GM12878 (cell line): ENCODE data around the gene LAMA5. TPM values are rescaled to one million over a fixed set of nuclear protein-coding genes. Genes with fewer than 3 reads are reported as not detected.

Source experiments
- ATAC-seq: fragments of 200-7000 bp; cut with Tn5 transposase; 3 replicates; pipeline ENCODE4 v1.9.1; 2020; ENCODE audit warnings: mild to moderate bottlenecking, moderate library complexity
- BruUV-seq: library from RNA; stranded (reverse); fragments of 400-500 nt; replicated peaks from 2 replicates; lab custom pipeline; 2021; lab: Mats Ljungman, UMichigan
- CTCF ChIA-PET: fragments of 300-600 bp; sonication (Branson Sonifier 250); formaldehyde crosslinking; extraction: SDS; loops from one replicate; lab custom pipeline; 2021; ENCODE audit warnings: inconsistent platforms; lab: Yijun Ruan, JAX
- POLR2A ChIA-PET: fragments of 350-600 bp; formaldehyde crosslinking; extraction: SDS; loops from one replicate; lab custom pipeline; 2021; ENCODE audit warnings: inconsistent platforms; lab: Charles Lee
- RAD21 ChIA-PET: fragments of 300-600 bp; sonication (Branson Sonifier 250); formaldehyde crosslinking; loops from one replicate; lab custom pipeline; 2023; ENCODE audit warnings: antibody characterized with exemption; ENCODE audit not compliant: unreplicated experiment; lab: Charles Lee
- SMC1A ChIA-PET: fragments of 300-600 bp; sonication (Branson Sonifier 250); formaldehyde crosslinking; loops from one replicate; lab custom pipeline; 2023; ENCODE audit not compliant: unreplicated experiment, uncharacterized antibody; lab: Charles Lee
- DNase-seq: peaks from one replicate; pipeline ENCODE4 v3.0.0-alpha.2; 2011; ENCODE audit warnings: low read depth, low spot score
- FAIRE-seq: peaks from 3 replicates; lab custom pipeline; 2011; peaks lifted over from hg19 to GRCh38; lab: Jason Lieb, UNC
- H2AFZ ChIP-seq: 2 replicates; pipeline ENCODE4 v1.6.0; 2011; ENCODE audit warnings: low read depth, low read length, control low read depth; ENCODE audit not compliant: control insufficient read depth
- H3K27ac ChIP-seq: 2 replicates; pipeline ENCODE4 v1.5.1; 2011; ENCODE audit warnings: control low read depth; ENCODE audit not compliant: control insufficient read depth, insufficient read depth
- H3K27me3 ChIP-seq, 2 experiments: replicated peaks in 1 of 2; 2 replicates each; pipeline versions ENCODE4 v1.6.0 to v1.6.1; 2011; ENCODE audit warnings: low read length in 1 of 2; ENCODE audit not compliant: control insufficient read depth in 2 of 2, insufficient read depth in 2 of 2
- H3K36me3 ChIP-seq, 2 experiments: 2 replicates each; pipeline ENCODE4 v1.5.1; 2011; ENCODE audit warnings: low read length in 1 of 2; ENCODE audit not compliant: control insufficient read depth in 2 of 2, insufficient read depth in 2 of 2
- H3K4me1 ChIP-seq: 2 replicates; pipeline ENCODE4 v1.6.1; 2011; ENCODE audit warnings: mild to moderate bottlenecking, low read length, moderate library complexity, mixed read lengths; ENCODE audit not compliant: control insufficient read depth, insufficient read depth
- H3K4me2 ChIP-seq: 2 replicates; pipeline ENCODE4 v1.6.0; 2011; ENCODE audit warnings: control low read depth; ENCODE audit not compliant: control insufficient read depth, insufficient read depth
- H3K4me3 ChIP-seq: fragments of 200-600 bp; sonication (generic); 2 replicates; pipeline ENCODE4 v1.5.1; 2016
- H3K79me2 ChIP-seq: 2 replicates; pipeline ENCODE4 v1.6.0; 2011; ENCODE audit warnings: low read length; ENCODE audit not compliant: control insufficient read depth, insufficient read depth
- H3K9ac ChIP-seq: 2 replicates; pipeline ENCODE4 v1.8.0; 2011; ENCODE audit warnings: low read length, control low read depth, mixed read lengths; ENCODE audit not compliant: control insufficient read depth, insufficient read depth
- H3K9me3 ChIP-seq: replicated peaks from 3 replicates; pipeline ENCODE4 v1.5.1; 2011; ENCODE audit warnings: mild to moderate bottlenecking, low read length; ENCODE audit not compliant: control insufficient read depth, insufficient read depth
- H4K20me1 ChIP-seq: 2 replicates; pipeline ENCODE4 v1.6.0; 2011; ENCODE audit not compliant: control insufficient read depth, insufficient read depth
- BCL11A ChIP-seq: IDR thresholded peaks from 2 replicates; pipeline ENCODE4 v1.6.1; 2011; ENCODE audit warnings: low read depth, low read length
- ETV6 ChIP-seq, 2 experiments: fragments of 450-650 bp in 1 of 2; IDR thresholded peaks in 1 of 2; conservative IDR thresholded peaks in 1 of 2; 2 replicates each; pipeline ENCODE4 v1.6.1; 2014; ENCODE audit warnings: antibody characterized with exemption in 1 of 2, borderline replicate concordance in 1 of 2, low read depth in 1 of 2, mild to moderate bottlenecking in 1 of 2, moderate library complexity in 1 of 2
- FOS ChIP-seq: IDR thresholded peaks from 3 replicates; pipeline ENCODE4 v1.6.1; 2011; ENCODE audit warnings: borderline replicate concordance; ENCODE audit not compliant: insufficient read length; ENCODE audit errors: extremely low read depth
- FOXM1 ChIP-seq: IDR thresholded peaks from 2 replicates; pipeline ENCODE4 v1.6.1; 2012; ENCODE audit warnings: low read depth, mild to moderate bottlenecking, inconsistent platforms, low read length, moderate library complexity
- GATAD2B ChIP-seq: fragments of 450-650 bp; conservative IDR thresholded peaks from 2 replicates; pipeline ENCODE4 v1.6.1; 2017; ENCODE audit warnings: low read depth, mild to moderate bottlenecking, moderate library complexity
- HCFC1 ChIP-seq: fragments of 150-350 bp; IDR thresholded peaks from 2 replicates; pipeline ENCODE4 v1.6.1; 2014; ENCODE audit warnings: low read length
- HDAC2 ChIP-seq: fragments of 200-600 bp; sonication (generic); IDR thresholded peaks from 2 replicates; pipeline ENCODE4 v1.6.1; 2017
- IRF4 ChIP-seq: IDR thresholded peaks from 2 replicates; pipeline ENCODE4 v1.6.1; 2011; ENCODE audit warnings: low read depth, low read length
- LARP7 ChIP-seq: fragments of 450-650 bp; IDR thresholded peaks from 2 replicates; pipeline ENCODE4 v1.6.1; 2017; ENCODE audit warnings: mild to moderate bottlenecking
- MYC ChIP-seq: IDR thresholded peaks from 2 replicates; pipeline ENCODE4 v1.6.1; 2011; ENCODE audit warnings: mild to moderate bottlenecking, low read length, moderate library complexity, inconsistent platforms; ENCODE audit not compliant: insufficient read depth, insufficient replicate concordance, insufficient read length, severe bottlenecking
- POU2F2 ChIP-seq: IDR thresholded peaks from 3 replicates; pipeline ENCODE4 v1.6.1; 2011; ENCODE audit warnings: low read depth, mild to moderate bottlenecking, low read length, borderline replicate concordance
- SREBF1 ChIP-seq: IDR thresholded peaks from 2 replicates; pipeline ENCODE4 v1.6.1; 2012; ENCODE audit warnings: mild to moderate bottlenecking, low read length
- WGBS: methylation state at CpG from one replicate; pipeline ENCODE4 v1.1.6; 2016; ENCODE audit warnings: low lambda C conversion rate; ENCODE audit not compliant: insufficient replicate concordance, insufficient coverage; ENCODE audit errors: missing lambda C conversion rate; 5-methylcytosine and 5-hydroxymethylcytosine counted together
- in situ Hi-C: fragments of 300-500 bp; cut with MboI; formaldehyde crosslinking; loops from 9 replicates; pipeline ENCODE4 v1.14.3; 2018; ENCODE audit warnings: mixed read lengths
- intact Hi-C: fragments of 100-400 bp; cut with micrococcal nuclease; formaldehyde crosslinking; loops from one replicate; pipeline ENCODE4 v1.14.2; 2022; ENCODE audit not compliant: unreplicated experiment
- polyA plus RNA-seq, 11 experiments: library from polyadenylated mRNA; depleted of rRNA in 4 of 11; unstranded in 6 of 11; stranded (reverse) in 5 of 11; fragments of >200 nt; fragmentation: Nextera tagmentation in 4 of 11; fragmentation: Illumina TruSeq in 1 of 11; extraction: Ambion mirVana in 4 of 11; extraction: Trizol in 1 of 11; gene quantifications; 1 replicate in 1 of 11; 2 replicates in 10 of 11; pipeline versions ENCODE4 v1.2.1 to v1.2.3, GENCODE V29; 2011 to 2016; ENCODE audit warnings: inconsistent platforms in 2 of 11, missing spikeins in 2 of 11, low read depth in 1 of 11
- total RNA-seq, 4 experiments: library from RNA; depleted of rRNA in 3 of 4; stranded (reverse); fragments of >200 nt in 3 of 4; fragmentation: Illumina TruSeq in 1 of 4; extraction: Trizol in 1 of 4; gene quantifications; 2 replicates each; pipeline versions ENCODE4 v1.2.1 to v1.2.3, GENCODE V29; 2013 to 2021
- TF ChIP-seq, protein P1 (sequence below): fragments of 450-650 bp; IDR thresholded peaks from 2 replicates; pipeline ENCODE4 v1.6.1; 2018; ENCODE audit warnings: mild to moderate bottlenecking, low read depth, moderate library complexity; ENCODE audit not compliant: partially characterized antibody
- TF ChIP-seq, protein P2 (sequence below): IDR thresholded peaks from 2 replicates; pipeline ENCODE4 v1.6.1; 2012; ENCODE audit warnings: improper control_type of control experiment, low read depth, low read length; ENCODE audit not compliant: insufficient replicate concordance

The LAMA5 gene
- total and polyA plus RNA-seq, 10 of the 15 experiments (the other 5 are each of a cell fraction or from before 2014, with no cell fraction given), result 0.09 to 3.1 (median 1.6) TPM; not detected in 3

DNA sequence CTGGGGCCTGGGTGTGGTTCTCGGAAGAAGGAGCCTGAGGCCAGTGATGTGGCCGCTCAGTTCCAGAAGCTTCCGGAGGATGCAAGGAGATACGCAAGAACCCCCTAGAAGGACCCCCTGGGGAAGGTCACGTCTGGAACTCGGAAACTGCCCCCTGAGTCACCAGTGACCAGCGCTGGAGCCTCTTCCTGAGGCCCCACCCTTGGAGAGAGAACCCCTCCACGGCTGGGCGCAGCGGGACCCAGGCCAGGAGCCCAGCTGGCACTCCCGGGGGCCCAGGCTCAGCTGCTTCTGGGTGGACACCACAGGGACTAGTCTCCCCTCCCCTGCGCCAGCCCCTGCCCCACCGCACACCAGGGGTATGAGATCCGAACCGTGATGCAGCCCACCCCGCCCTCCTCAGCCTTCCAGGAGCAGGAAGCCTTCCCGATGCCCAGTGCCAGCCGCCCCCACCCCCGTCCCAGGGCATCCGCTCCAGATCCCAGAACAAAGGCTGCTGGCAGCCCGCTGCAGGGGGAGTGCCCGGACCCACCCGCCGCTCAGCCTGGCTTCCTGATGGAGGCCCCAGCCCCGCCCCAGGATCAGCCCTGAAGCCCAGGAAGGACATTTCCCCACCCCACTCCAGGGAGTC, 7.5 kb downstream of the LAMA5 start:
- H3K4me3 ChIP-seq, result no peak overlapping the region
- POLR2A ChIA-PET, result no interaction called here
- DNase-seq, result no peak
- no peaks in the 10 kb centered on the region for H3K4me1 ChIP-seq
- no TSS peak for BruUV-seq
- no peaks in the 10 kb centered on the region for H3K27me3 ChIP-seq
- no peak for TF ChIP-seq FOS
- TF ChIP-seq LARP7, result no peak
- no peak for TF ChIP-seq HDAC2
- TF ChIP-seq ETV6 (conservative IDR thresholded peaks at IDR 0.05 in 1 of 2, IDR thresholded peaks at IDR 0.05 in 1 of 2; ENCODE audit: borderline replicate concordance in 1 of 2, low read depth in 1 of 2), result no peak
- no peak for TF ChIP-seq MYC
- TF ChIP-seq, protein P1, sequence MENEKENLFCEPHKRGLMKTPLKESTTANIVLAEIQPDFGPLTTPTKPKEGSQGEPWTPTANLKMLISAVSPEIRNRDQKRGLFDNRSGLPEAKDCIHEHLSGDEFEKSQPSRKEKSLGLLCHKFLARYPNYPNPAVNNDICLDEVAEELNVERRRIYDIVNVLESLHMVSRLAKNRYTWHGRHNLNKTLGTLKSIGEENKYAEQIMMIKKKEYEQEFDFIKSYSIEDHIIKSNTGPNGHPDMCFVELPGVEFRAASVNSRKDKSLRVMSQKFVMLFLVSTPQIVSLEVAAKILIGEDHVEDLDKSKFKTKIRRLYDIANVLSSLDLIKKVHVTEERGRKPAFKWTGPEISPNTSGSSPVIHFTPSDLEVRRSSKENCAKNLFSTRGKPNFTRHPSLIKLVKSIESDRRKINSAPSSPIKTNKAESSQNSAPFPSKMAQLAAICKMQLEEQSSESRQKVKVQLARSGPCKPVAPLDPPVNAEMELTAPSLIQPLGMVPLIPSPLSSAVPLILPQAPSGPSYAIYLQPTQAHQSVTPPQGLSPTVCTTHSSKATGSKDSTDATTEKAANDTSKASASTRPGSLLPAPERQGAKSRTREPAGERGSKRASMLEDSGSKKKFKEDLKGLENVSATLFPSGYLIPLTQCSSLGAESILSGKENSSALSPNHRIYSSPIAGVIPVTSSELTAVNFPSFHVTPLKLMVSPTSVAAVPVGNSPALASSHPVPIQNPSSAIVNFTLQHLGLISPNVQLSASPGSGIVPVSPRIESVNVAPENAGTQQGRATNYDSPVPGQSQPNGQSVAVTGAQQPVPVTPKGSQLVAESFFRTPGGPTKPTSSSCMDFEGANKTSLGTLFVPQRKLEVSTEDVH, result no peak
- TF ChIP-seq POU2F2, result no peak
- no peak for TF ChIP-seq IRF4
- no peak for TF ChIP-seq BCL11A
- no peak for TF ChIP-seq FOXM1
- TF ChIP-seq, protein P2, sequence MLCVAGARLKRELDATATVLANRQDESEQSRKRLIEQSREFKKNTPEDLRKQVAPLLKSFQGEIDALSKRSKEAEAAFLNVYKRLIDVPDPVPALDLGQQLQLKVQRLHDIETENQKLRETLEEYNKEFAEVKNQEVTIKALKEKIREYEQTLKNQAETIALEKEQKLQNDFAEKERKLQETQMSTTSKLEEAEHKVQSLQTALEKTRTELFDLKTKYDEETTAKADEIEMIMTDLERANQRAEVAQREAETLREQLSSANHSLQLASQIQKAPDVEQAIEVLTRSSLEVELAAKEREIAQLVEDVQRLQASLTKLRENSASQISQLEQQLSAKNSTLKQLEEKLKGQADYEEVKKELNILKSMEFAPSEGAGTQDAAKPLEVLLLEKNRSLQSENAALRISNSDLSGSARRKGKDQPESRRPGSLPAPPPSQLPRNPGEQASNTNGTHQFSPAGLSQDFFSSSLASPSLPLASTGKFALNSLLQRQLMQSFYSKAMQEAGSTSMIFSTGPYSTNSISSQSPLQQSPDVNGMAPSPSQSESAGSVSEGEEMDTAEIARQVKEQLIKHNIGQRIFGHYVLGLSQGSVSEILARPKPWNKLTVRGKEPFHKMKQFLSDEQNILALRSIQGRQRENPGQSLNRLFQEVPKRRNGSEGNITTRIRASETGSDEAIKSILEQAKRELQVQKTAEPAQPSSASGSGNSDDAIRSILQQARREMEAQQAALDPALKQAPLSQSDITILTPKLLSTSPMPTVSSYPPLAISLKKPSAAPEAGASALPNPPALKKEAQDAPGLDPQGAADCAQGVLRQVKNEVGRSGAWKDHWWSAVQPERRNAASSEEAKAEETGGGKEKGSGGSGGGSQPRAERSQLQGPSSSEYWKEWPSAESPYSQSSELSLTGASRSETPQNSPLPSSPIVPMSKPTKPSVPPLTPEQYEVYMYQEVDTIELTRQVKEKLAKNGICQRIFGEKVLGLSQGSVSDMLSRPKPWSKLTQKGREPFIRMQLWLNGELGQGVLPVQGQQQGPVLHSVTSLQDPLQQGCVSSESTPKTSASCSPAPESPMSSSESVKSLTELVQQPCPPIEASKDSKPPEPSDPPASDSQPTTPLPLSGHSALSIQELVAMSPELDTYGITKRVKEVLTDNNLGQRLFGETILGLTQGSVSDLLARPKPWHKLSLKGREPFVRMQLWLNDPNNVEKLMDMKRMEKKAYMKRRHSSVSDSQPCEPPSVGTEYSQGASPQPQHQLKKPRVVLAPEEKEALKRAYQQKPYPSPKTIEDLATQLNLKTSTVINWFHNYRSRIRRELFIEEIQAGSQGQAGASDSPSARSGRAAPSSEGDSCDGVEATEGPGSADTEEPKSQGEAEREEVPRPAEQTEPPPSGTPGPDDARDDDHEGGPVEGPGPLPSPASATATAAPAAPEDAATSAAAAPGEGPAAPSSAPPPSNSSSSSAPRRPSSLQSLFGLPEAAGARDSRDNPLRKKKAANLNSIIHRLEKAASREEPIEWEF, result no peak
- no peak for TF ChIP-seq GATAD2B
- TF ChIP-seq HCFC1, result no peak
- TF ChIP-seq SREBF1, result no peak
- in situ Hi-C loops, result no loop called here
- H3K9ac ChIP-seq, result no peak overlapping the region
- 71% methylated on average over 18 of the region's 25 CpGs for WGBS
- no peak overlapping the region for H3K4me2 ChIP-seq
- SMC1A ChIA-PET, result no interaction called here
- no peaks in the 10 kb centered on the region for H4K20me1 ChIP-seq
- CTCF ChIA-PET, result no interaction called here
- intact Hi-C loops, result no loop called here
- H3K9me3 ChIP-seq, result no peaks in the 10 kb centered on the region
- H3K79me2 ChIP-seq, result no peaks in the 10 kb centered on the region
- H3K36me3 ChIP-seq, result no peaks in the 10 kb centered on the region
- no peak for FAIRE-seq
- no peak overlapping the region for H3K27ac ChIP-seq
- no peak for ATAC-seq
- H2AFZ ChIP-seq, result no peak overlapping the region
- RAD21 ChIA-PET, result no interaction called here
